Measurements from ENCODE around the gene STXBP1.
A peak's percentile ranks its signal among the peaks of the same experiment; 100 is the strongest.

The STXBP1 gene

DNA sequence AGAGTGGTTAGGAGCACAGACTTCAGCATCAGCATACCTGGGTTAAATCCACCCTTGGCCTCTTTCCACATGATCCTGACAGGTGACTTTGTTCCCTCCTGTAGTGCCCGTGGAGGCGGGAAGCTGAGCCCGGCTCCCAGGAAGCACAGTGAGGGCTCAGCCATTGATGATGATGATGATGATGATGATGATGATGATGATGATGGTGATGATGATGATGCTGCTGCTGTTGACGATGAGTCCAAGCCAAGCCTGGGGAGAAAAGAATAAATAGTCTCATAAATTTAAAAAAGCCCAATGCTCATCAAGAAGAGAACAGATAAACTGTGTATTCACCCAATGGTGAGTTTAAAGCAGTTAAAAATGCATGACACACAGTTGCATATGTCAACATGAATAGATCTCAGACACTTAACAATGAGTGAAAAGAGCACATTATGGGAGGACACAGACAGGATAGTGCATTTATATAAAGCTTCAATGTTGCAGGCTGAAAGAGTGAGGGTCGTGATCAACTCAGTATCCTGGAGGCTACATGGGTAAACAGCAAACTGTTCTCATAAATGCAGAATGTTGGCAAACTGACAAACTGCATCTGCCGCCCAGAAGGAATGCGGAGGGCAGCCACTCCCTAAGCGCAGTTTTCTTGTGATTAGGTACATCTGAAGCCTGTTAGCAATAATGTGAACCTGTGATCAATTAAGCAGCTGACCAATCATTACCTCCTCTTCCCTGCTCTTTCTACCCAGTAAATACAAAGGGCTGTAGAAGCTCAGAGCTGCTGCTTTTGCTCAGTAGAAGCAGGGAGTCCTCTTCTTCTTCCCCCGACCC lies 83.0 kb downstream of the STXBP1 start:
- FAIRE-seq: no peak

DNA sequence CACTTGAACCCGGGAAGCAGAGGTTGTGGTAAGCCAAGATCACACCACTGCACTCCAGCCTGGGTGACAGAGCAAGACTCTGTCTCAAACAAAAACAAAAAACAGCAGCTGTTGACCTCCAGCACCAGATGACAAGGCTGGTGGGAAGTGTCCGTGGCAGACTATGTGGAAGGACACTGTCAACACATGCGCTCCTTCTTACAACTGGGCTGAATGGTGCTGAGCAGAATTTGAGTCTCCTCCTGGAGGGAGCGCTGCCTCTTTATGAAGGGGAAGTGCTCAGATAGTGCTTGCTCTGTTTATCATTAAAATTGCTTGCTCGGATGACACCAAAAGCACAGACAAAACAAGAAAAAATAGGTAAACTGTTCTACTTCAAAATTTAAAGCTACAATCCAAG lies 85.5 kb downstream of the STXBP1 start:
- no peak for FAIRE-seq

DNA sequence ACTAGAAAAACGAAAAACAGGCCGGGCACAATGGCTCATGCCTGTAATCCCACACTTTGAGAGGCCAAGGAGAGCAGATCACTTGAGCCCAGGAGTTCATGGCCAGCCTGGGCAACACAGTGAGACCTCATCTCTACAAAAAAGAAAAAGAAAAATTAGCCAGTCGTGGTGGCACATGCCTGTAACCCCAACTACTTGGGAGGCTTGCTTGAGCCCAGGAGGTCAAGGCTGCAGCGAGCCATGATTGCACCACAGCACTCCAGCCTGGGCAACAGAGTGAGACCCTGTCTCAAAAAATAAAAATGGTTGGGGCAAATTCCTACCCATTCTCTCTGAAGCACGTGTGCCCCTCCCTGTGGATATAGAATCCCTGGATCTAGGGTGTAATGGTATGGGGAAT lies 86.3 kb downstream of the STXBP1 start:
- no peak for FAIRE-seq

DNA sequence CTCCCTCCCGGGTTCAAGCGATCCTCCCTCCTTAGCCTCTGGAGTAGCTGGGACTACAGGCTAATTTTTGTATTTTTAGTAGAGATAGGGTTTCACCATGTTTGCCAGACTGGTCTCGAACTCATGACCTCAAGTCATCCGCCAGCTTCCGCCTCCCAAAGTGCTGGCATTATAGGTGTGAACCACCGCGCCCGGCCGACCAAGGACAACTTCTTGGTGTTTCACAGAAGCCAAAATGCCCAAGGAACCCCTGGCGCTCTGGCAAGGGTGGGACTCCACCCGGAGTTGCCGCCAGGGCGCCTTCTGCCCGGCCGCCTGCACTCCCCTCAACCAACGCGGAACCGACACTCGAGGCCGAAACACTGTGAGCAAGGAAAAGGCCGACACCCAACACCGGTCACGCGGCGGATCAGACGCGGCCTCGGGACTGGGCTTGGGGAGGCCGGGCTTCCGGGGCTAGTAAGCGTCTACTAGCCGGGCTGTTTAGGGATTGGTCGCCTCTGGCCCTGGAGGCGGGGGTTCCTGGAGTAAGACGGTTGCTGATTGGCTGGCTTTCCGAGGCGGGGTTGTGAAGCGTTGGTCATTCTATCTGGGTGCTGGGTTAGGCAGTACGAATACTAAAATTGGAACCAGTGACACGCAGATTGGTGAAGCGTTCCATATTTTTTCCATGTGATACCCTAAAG lies 87.1 kb downstream of the STXBP1 start:
- peak; percentile 81 for FAIRE-seq

DNA sequence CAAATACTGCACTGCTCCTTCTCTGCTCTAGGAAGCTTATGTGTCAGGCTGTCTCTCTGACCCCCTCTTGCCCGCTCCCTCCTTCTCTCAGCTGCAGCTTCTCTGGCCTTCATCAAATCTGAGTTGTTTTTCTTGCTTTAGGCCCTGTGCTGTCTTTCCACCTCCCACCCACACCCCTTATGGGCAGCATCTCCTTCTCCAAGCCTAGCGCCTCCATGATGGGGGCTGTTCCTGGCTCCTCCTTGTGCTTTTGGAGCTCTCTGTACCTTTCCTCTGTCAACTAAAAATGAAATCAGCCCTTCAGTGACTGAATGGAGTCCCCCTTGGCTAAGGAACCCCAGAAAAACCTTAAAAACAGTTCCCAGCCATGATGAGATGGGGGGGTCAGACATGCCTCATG lies 88.1 kb downstream of the STXBP1 start:
- FAIRE-seq: no peak

DNA sequence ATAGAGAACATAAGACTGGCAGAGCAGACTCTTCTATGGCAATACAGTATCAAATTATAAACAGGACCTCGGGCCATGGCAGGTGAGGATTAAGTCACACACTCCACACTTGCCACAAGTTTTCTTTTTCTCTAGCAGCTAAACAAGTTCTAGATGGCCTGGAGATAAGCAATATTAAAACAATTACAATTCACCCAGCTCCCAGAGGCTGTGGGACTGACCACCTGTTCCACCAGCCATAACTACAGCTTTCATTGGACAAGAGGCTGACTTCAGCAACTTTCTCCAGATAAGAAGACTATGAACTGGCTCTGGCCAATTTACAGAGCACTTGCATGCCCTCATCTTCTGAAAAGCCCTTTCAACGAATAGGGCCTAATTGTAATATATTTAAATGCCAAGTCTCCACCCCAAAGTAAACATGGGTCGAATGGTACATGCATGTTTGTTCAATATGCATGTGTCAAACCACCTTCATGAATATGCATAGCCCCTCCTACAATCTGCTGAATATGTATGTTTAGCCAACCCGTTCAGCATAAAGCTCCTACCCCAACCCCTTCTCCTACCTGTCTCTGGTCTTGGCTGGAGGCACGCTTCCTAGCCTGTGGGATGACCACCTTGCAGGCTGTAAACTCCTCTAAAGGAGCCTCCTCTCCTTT lies 88.6 kb downstream of the STXBP1 start:
- no peak for FAIRE-seq

DNA sequence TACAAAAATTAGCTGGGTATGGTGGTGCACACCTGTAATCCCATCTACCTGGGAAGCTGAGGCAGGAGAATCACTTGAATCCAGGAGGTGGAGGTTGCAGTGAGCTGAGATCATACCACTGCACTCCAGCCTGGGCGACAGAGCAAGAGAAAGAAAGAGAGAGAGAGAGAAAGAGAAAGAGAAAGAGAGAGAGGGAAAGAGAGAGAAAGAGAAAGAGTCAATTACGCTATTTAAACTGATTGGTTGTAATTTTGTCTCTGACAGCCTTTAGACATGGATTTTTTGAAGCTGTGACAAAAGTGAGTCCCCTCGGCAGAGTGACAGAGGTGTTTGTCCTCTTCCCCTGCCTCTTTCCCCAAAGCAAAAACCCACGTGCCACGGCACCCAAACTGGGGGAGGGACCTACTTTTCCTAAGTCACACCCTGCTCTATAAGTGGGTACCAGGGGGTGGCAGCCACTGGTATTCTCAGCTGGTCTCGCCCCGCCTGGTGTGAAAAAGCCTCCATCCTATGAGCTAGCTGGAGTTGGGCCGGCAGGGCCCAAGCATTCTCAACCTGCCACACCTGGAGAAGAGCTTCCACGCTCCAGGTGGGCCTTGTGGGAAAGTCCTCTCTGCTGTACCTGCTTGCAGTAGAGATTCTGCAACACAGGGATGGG lies 91.3 kb downstream of the STXBP1 start:
- no peak for FAIRE-seq

DNA sequence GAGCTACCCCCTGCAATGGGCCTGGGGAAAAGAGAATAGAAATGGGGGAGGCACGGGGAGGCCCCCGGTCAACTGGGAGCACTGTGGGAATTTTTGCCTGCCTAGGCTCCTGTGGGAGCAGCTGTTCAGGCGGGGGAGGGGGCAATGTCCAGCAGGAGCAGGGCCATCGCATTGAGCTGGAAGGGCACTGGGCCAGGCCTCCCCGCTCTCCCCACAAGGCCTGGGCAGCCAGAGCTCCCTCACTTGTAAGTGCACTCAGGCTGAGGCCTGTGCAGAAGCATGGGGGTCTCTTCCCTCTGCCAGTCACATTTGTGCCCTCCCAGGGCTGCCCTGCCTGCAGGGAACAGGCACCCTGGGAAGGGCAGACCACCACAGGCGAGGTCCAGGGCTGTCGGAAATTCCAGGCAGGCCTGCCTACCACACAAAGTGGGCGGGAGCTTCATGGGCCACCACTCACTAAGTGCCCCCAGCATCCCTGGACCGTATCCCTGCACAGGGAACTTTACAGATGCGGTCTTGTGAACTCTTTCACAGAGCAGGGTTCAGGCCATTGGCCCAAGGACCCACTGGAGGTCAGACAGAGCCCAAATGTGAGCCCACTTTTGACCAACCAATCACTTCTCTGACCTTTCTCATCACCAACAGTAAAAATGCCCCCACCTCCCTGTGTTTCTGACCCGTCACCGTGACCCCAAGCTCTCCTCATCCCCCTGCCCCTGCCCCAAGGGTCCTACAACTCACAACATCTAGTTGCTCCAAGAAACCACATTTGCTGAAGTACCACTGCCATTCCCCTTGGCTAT lies 93.7 kb downstream of the STXBP1 start:
- FAIRE-seq: no peak

DNA sequence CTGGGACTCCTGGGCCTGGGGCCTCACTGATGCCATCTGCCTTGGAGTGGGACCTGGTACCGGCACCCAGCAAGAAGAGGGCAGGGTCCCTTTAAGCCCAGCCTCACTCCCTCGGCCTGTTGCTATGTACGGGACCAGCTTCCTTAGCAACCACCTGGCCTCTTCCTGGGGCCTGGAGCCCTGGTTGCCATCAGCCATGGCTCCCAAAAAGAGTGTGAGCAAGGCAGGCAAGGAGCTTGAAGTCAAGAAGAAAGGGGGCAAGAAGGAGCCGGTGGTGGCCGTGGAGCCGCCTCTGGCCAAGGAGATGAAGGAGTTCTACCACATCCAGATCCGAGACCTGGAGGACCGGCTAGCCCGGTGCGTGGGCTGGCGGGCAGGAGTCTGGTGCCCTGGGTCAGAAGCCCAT lies 94.8 kb downstream of the STXBP1 start, which contains the start of gene CFAP157:
Gene CFAP157 (plus strand): TSS at position 153 of the 406 bp plus-strand sequence. CDS start 44 bp downstream, at position 197.
- FAIRE-seq: no peak

DNA sequence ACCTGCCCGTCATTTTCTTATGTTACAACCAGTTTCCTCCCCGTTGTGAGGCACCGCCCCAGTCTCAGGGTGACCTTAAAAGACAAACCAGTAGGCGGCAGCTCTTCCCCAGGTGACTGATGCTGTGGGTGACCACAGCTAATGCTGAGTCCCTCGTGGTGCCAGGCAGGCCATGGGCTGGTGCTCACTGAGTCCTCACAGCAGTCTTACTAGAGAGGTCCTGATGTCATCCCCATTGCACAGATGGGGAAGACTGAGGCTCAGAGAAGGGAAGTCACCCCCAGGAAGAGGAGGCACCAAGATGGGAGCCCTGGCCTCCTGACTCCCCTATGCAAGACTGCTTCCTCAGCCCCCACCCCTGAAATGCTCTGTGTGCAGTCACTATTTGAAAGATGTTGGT lies 95.7 kb downstream of the STXBP1 start:
- no peak for FAIRE-seq

DNA sequence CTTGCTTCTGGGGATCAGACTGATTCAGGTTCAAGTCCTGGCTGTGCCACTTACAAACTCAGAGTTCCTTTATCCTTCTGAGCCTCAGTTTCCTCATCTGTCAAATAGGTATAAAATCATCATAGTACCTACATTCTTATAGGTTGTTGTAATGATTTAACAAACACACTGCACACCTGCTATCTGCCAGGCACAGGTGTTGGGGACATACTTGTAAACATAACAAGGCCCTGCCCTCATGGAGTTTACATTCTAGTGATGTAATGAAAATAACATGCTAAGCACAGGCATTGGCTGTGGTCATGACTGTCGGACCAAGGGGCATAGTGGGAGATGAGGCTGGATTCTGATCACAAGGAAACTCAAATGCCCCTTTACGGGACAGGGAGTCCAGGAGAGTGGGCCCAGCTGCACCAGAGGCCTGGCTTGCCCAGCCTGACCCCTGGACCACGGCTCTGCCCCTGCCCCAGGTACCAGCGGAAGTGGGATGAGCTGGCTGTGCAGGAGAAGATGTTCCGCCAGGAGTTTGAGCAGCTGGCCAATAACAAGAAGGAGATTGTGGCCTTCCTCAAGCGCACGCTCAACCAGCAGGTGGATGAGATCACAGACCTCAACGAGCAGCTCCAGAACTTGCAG lies 97.0 kb downstream of the STXBP1 start:
- no peak for FAIRE-seq

DNA sequence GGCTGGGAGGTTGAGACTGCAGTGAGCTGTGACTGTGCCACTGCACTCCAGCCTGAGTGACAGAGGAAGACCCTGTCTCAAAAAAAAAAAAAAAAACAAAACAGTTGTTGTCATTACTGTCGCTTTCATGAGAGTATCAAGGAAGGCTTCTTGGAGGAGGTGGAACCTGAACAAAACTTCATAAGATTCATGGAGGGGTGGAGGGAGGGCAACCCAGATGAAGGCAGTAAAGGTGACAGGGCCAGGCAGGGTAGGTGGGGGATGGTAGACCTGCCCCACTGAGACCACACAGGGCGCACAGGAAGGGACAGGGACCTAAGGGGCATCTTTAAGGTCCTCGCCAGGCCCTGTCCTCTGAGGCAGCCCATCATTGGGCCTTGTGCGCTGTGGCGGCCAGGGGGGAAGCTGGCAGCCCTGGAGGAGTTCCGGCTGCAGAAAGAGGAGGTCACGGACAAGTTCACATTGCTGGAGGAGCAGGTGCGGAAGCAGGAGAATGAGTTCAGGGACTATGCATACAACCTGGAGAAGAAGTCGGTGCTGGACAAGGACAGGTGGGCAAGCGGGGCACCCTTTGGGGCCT lies 98.2 kb downstream of the STXBP1 start:
- no peak for FAIRE-seq

DNA sequence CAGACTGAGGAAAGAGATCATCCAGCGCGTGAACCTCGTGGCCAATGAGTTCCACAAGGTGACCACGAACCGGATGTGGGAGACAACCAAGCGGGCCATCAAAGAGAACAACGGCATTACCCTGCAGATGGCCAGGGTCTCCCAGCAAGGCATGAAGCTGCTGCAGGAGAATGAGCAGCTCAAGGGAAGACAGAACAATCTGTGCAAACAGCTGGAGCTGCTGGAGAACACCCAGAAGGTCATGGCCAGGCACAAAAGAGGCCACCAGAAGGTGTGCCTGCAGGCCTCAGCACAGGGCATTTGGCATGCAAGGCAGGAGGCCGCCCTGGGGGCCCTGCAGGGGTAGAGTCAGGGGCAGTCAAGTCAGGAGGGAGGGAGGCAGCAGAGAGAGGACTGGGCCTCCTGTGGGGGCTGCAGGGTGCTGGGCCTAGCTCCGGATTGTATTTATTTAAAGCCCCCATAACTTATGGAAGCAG lies 99.2 kb downstream of the STXBP1 start:
- FAIRE-seq: no peak

DNA sequence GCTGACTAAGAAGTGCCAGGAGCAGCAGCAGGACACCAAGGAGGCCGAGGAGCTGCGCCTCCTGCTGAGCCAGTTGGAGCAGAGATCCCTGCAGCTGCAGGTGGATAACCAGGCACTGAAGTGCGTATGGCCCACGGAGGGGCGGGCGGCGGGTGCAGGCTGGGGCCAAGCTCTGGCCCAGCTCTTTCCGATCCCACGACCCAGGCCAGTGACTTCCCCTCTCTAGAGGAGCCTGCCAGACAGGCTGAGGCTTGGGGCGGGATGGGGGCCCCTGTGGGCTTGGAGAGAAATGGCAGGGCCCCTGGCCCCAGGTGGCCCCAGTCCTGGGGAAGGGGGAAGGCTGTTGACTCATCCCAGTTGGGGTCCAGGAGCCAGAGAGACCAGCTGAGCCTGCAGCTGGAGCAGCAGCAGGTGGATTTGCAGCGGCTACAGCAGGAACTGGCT lies 99.8 kb downstream of the STXBP1 start:
- no peak for FAIRE-seq

DNA sequence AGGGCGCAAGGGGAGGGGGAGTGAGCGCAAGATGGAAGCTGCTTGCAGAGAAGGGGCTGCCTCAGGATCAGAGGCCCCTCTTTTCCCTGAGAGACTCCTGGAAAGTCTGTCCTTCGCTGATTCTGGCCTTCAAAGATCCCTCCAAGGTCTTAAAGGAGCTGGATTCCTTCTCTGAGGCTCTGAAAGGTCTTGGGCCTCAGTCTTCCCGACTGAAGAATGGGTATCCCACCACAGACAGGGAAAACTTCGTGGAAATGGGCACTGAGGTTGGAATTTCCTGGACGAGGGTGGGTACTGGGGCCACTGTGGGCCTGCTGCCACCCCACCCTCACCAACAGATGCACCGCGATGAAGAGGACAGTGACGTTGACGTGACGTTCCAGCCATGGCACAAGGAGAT lies 100.3 kb downstream of the STXBP1 start:
- no peak for FAIRE-seq

DNA sequence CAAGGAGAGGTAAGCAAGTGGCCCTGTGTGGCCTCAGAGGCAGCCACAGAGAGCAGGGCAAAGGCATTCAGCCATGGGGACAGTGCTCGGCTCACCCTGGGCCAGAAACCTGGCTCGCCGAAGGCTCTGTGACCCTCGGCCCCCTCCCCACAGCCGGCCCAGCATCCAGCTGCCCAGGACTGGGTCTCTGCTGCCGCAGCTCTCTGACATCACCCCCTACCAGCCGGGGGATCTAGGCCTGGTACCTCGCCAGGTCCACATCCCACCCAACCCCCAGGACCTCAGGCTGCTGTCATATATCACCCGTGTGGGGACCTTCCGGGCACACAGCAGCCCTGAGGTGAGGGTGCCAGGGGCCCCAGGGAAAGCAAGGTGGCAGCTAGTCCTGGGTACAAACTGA lies 100.8 kb downstream of the STXBP1 start:
- no peak for FAIRE-seq

DNA sequence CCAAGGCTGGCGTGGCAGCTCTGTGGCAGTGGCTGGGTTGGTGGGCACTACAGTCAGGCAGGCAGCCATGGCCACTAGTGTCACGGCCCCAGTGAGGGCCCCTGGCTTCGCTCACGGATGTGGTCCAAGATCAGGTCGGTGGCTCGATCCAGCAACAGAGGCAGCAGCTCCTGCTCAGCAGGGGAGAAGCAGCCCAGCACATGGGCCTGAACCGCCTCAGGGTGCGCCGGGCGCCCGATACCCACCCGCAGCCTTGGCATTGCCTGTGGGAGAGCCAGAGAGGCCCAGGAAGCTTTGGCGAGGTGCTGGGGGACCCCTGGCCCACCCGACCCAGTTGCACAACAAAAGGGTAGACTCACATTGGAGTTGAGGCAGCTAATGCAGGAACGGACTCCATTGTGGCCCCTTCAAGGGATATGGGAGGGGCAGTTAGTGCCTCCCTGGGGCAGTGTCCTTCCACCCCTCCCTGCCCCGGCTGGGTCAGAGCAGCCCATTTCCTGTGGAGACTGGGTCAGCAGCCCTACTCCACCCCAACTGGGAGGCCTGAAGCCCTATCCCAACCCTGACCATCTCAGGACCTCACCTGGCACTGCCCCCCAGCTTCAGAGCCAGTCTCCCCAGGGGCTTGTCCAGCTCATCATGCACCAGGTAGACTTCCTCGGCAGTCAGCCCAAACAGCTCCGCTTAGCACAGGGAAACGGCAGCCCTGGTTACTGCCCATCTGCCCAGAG lies 102.1 kb downstream of the STXBP1 start:
- FAIRE-seq: no peak

DNA sequence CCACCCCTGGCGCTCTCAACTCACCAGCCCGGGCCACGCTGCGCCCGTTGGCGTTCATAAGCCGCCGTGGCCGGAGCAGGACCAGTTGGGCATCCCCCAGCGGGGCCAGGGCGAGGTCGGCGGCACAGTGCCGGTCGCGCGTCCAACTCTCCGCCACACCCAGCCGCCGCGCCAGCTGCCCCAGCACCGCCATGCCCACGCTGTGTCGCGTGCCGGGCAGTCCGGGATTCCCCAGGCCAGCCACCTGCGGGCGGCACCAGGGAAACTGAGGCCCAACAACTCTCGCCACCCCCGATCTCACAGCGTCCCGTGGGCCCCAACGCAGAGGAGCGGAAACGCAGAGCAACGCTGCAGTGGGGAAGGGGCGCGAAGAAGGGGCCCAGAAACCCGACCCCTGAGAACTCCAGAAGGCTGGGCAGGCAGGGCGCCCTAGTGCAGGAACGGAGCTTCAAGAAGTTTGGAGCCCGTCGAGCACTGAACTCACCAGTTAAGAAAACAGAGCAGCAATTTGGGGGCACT lies 102.9 kb downstream of the STXBP1 start:
- no peak for FAIRE-seq

DNA sequence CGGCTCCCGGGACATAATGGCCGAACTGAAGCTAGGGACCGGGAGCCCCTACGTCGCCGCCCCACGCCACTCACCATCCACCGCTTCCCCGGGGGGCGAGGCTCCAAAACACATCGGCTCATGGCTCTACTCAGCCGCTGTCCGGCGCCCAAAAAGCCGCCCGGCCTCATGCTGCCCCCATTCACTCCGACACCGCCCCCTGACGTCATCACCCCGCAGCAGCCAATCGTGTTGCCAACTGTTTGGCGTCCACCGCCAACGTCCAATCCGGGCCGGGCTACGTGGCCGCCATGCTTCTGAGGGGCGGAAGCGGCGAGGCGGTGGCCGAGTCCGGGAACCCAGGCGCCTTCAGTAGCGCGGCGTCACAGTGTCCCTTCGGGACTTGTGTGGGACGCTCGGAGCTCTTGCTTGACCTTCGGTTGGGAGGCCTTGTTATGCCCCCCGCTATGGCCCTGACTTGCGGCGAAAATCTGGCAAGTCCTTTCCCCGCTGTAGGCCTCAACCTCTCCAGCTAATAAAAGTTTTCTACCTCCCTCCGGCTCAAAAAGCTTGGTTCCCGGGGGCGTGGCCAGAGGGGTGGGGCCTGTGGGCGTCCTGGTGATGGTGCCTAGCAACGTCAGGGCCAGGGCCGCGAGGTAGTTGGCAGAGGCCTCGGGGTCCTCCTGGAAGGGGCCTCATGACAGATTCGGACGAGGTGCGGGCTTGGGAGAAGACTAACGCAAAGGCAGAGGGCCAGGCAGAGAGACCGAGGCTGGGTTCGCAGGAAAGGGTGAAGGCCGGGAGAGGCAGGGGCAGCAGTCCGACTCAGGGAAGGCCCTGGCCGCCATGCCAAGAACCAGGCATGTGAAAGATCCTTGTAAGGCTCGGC lies 103.6 kb downstream of the STXBP1 start, which contains the start of the genes PTRH1 and TTC16:
Gene PTRH1 (minus strand): TSS at position 194 of the 868 bp plus-strand sequence. CDS start 24 bp downstream, at position 170.
Gene TTC16 (plus strand): TSS at position 610 of the 868 bp plus-strand sequence. CDS start 67 bp downstream, at position 677.
- FAIRE-seq: peak; percentile 82
